HT1080 (cell line): ENCODE results near the gene HAAO. TPM values are rescaled to one million over a fixed set of nuclear protein-coding genes. Genes with fewer than 3 reads are reported as not detected.

ENCODE experiments used
- DNase-seq: peaks from one replicate; pipeline ENCODE4 v3.0.0-alpha.2; 2015; ENCODE audit warnings: low read depth
- total RNA-seq: library from RNA; depleted of rRNA; stranded (reverse); fragments of >200 nt; shearing (Covaris generic); gene quantifications from 2 replicates; pipeline ENCODE4 v1.2.3, GENCODE V29; 2014

HAAO gene
- total RNA-seq, 1 experiment from 2014 or later, result not detected

GRCh38 chr2:42793334-42794270, 1.2 kb upstream of the HAAO start:
- no peak for DNase-seq

GRCh38 chr2:42792087-42792582, 248 bp downstream of the HAAO start:
- DNase-seq, result no peak

GRCh38 chr2:42791606-42792005, 777 bp downstream of the HAAO start:
- no peak for DNase-seq

GRCh38 chr2:42789751-42790150, 2.6 kb downstream of the HAAO start:
- no peak for DNase-seq

- no peak for DNase-seq
Measured at GRCh38 chr2:42788882-42789281, 3.5 kb downstream of the HAAO start.

GRCh38 chr2:42788478-42788793, 3.9 kb downstream of the HAAO start:
- DNase-seq, result no peak

GRCh38 chr2:42787788-42788477, 4.5 kb downstream of the HAAO start:
- no peak for DNase-seq

GRCh38 chr2:42787424-42787787, 5.0 kb downstream of the HAAO start:
- no peak for DNase-seq

- no peak for DNase-seq
Measured at GRCh38 chr2:42786561-42787345, 5.6 kb downstream of the HAAO start.

- DNase-seq, result no peak
Measured at GRCh38 chr2:42784204-42784880, 8.0 kb downstream of the HAAO start.

GRCh38 chr2:42783511-42783910, 8.9 kb downstream of the HAAO start:
- no peak for DNase-seq

- no peak for DNase-seq
Measured at GRCh38 chr2:42781181-42781580, 11.2 kb downstream of the HAAO start.

GRCh38 chr2:42777883-42778805, 14.2 kb downstream of the HAAO start:
- peak; percentile 47 for DNase-seq

GRCh38 chr2:42775810-42776209, 16.6 kb downstream of the HAAO start:
- DNase-seq, result no peak

- DNase-seq, result no peak
Measured at GRCh38 chr2:42775186-42775585, 17.2 kb downstream of the HAAO start.

- DNase-seq, result no peak
Measured at GRCh38 chr2:42771546-42772153, 20.7 kb downstream of the HAAO start.

- peak; percentile 35 for DNase-seq
Measured at GRCh38 chr2:42770288-42771131, 21.9 kb downstream of the HAAO start.

GRCh38 chr2:42769583-42770287, 22.6 kb downstream of the HAAO start:
- DNase-seq, result no peak
